SH-SY5Y (cell line): ENCODE data around the gene TRAF3.

Source experiments
- GATA2 ChIP-seq: IDR thresholded peaks from 2 replicates; pipeline ENCODE4 v1.6.1; 2011; ENCODE audit warnings: mild to moderate bottlenecking, low read depth, low read length
- GATA3 ChIP-seq: IDR thresholded peaks from 2 replicates; pipeline ENCODE4 v1.6.1; 2011; ENCODE audit warnings: low read depth, mild to moderate bottlenecking, low read length, moderate library complexity

- TF ChIP-seq GATA2 (no peak), GATA3 (no peak)
These were observed 145.4 kb downstream of the TRAF3 start, which contains the start of gene AMN for GRCh38 chr14:102922490-102923200.
